Heart left ventricle (tissue), 13 donors: ENCODE data around the gene TRERF1.

Source experiments
- CTCF ChIP-seq, 12 donors: fragments of 200-600 bp; sonication (generic) in 4 of 12; IDR thresholded peaks; one replicate each; pipeline versions ENCODE4 v1.5.0 to v1.8.0; 2018 to 2022; ENCODE audit warnings: antibody characterized with exemption in 12 of 12, mild to moderate bottlenecking in 5 of 12
- POLR2A ChIP-seq, 2 donors: fragments of 450-650 bp; IDR thresholded peaks; one replicate each; pipeline ENCODE4 v1.6.1; 2017; ENCODE audit warnings: antibody characterized with exemption in 2 of 2, mild to moderate bottlenecking in 2 of 2, moderate library complexity in 2 of 2
- donor health status: ischemic (EF 13 %, LVEDD 7.1; RV severe dilation, severe dysfunction).
- donor health status: DM: no; HTN: yes; CAD: no.
- donor health status: DM: no; HTN: no; CAD: no.
- donor health status: ischemic (EF 25% LVEDD 6.9; RV normal size, moderate dysfunction).
- donor health status: ischemic (EF 25% LVEDD 5.7; RV mildly dilated, moderate dysfunction).
- donor health status: ischemic (EF 35%, LVEDD 5.7; RV mildly dilated, moderate dysfunction).
- donor health status: nonischemic (EF 11% LVEDD 7.7; RV severe dilation, severe dysfunction).
- donor health status: DM: yes; HTN: yes; CAD: no.
- donor health status: PGD.
- donor health status: ischemic (EF 29% LVEDD 5.4; RV normal size, mild dysfunction).
- donor health status: nonischemic (EF 23%, LVEDD 6.1; RV moderate dilation, normal function).

GRCh38 chr6:42190554-42191183, 261.1 kb downstream of the TRERF1 start:
- TF ChIP-seq CTCF (IDR thresholded peaks at IDR 0.05) (no peak), POLR2A (IDR thresholded peaks at IDR 0.05) (no peak)
